GM19043 (cell line): ENCODE data around the gene EEF1A2.
"Not testable (repeated sequence)": the region's sequence is repeated elsewhere in the genome, so short reads cannot be mapped to it uniquely, and the experiment has no call there.

Experiments used
- ATAC-seq: cut with Tn5 transposase; IDR thresholded peaks from one replicate; pipeline ENCODE4 v1.9.1; 2021; ENCODE audit warnings: low read depth; ENCODE audit not compliant: unreplicated experiment

Gene EEF1A2

DNA sequence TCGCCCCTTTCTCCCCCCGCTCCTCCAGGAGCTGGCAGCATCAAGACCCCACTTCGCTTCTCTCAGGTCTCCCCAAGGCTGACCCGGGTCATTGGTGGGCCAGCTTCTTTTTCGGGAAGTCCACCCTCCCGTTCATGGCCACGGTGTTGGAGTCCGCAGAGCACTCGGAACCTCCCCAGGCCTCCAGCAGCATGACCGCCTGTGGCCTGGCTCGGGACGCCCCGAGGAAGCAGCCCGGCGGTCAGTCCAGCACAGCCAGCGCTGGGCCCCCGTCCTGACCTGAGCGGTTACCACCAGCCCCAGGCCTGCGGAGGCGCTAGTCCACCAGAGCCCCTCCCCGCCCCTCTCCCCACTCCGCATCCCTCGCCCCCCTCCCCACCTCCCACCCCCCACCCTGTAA is 22.7 kb upstream of the EEF1A2 start:
- no peak for ATAC-seq

GRCh38 chr20:63520934-63521601 is 22.2 kb upstream of the EEF1A2 start:
- ATAC-seq = peak; percentile 40

DNA sequence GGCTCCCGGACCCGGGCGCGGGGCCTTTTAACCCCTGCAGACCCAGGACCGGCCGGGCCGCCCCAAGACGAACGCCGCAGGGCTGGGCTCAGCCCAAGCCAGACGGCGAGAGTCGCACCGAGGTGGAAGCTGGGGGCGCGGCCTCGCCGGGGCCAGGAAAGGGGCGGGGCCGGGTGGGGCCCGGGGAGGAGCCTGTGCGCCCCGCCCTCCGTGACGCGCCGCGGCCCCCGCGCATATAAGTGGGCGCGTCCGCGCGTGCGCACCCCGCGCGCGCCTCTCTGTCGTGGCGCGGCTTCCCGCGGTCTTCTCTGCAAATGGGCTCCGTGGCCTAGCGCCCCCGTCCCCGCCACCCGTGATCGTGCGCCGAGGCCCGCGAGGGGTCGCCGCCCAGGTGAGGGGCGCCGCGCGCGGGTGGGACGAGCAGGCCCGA is 21.6 kb upstream of the EEF1A2 start, which contains the start of gene PPDPF:
Gene PPDPF, plus strand, starts transcription at position 262 of the 430 bp plus-strand sequence. CDS start 544 bp downstream, outside the sequence.
- ATAC-seq = peak; percentile 50

GRCh38 chr20:63519668-63520503 is 21.0 kb upstream of the EEF1A2 start:
- peak; percentile 31 for ATAC-seq

GRCh38 chr20:63518946-63519667 is 20.2 kb upstream of the EEF1A2 start:
- no peak for ATAC-seq

DNA sequence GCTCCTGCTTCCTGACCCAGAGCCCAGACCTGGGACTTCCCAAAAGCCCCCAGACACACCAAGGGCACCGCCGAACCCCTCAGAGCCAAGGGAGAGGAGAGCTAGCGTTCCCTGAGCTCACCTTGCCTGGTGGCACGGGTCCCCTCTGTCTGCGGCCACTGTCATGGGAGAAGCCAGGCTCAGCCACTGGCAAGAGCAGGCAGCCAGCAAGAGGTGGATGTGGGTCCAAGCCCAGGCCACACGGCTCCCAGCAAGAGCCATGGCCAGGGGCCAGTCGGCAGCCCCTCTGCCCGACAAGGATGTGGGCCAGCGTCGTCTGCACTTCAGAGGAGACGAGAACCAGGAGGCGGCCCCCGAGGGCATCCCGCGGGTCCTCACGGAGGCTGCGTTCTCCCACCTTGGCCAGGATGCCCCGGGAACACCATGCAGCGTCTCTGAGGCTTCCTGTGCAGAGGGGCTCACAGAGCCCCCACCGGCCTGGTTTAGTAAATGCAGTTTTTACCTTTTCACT is 19.5 kb upstream of the EEF1A2 start:
- ATAC-seq = no peak

GRCh38 chr20:63517376-63518309 is 18.8 kb upstream of the EEF1A2 start:
- no peak for ATAC-seq

DNA sequence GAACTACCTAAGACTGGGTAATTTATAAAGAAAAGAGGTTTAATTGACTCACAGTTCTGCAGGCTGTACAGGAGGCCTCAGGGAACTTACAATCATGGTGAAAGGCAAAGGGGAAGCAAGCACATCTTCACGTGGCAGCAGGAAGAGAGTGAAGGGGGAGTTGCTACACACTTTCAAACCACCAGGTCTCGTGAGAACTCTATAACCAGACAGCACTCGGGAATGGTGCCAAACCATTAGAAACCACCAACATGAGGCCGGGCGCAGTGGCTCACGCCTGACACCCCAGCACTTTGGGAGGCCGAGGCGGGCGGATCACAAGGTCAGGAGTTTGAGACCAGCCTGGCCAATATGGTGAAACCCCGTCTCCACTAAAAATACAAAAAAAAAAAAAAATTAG is 15.6 kb upstream of the EEF1A2 start:
- ATAC-seq = not testable (repeated sequence)

- ATAC-seq = no peak
Observed at GRCh38 chr20:63513207-63513606, 14.3 kb upstream of the EEF1A2 start.

- ATAC-seq = no peak
Observed at GRCh38 chr20:63509088-63509564, 10.2 kb upstream of the EEF1A2 start.

DNA sequence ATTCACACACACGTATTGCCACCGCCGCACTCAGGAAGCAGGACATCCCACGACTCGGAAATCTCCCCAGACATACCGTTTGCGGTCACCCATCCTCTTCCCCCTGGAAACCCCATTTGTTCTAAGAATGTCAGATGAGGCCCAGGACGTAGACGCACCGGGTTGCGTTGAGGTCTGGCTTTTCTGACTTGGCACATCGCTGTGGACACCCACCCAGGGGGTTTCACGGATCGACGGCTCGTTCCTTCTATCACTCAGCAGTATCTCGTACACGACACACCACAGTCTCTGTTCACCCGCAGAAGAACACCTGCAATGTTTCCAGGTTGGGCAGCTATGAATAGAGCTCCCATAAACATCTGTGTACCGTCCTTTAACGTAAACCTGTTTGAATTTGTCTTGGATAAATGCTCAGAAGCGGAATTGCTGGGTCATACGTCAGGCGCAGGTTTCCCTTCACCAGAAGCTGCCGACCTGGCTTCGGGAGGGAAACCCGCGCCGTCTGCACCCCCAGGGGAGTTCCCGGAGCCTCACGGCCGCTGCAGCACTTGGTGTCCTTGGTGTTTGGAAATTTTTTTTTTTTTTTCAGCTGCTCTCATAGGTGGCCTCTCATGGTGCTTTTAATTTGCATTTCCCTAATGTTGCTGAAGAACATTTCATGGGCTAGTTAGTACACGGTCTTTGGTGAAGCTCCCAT is 9.3 kb upstream of the EEF1A2 start:
- ATAC-seq = no peak

- ATAC-seq = no peak
Observed at GRCh38 chr20:63507083-63507743, 8.3 kb upstream of the EEF1A2 start.

GRCh38 chr20:63505723-63506122 is 6.8 kb upstream of the EEF1A2 start:
- no peak for ATAC-seq

- no peak for ATAC-seq
Observed at GRCh38 chr20:63505281-63505680, 6.4 kb upstream of the EEF1A2 start.

- ATAC-seq = no peak
Observed at GRCh38 chr20:63504642-63505041, 5.8 kb upstream of the EEF1A2 start.

GRCh38 chr20:63503524-63503923 is 4.6 kb upstream of the EEF1A2 start:
- ATAC-seq = no peak

GRCh38 chr20:63502671-63503172 is 3.8 kb upstream of the EEF1A2 start:
- no peak for ATAC-seq
